HEK293 (cell line): ENCODE results near the gene OR2T11.

Experiments used
- HOXA7 ChIP-seq: sonication (generic); formaldehyde crosslinking; IDR thresholded peaks from 2 replicates; pipeline ENCODE4 v1.8.1; 2022; ENCODE audit warnings: missing genetic modification reagents, borderline replicate concordance
- SETDB1 ChIP-seq: IDR thresholded peaks from one replicate; pipeline ENCODE4 v1.6.1; 2017; ENCODE audit warnings: mild to moderate bottlenecking, low read length, moderate library complexity, mixed read lengths; ENCODE audit not compliant: insufficient read length
- YY1 ChIP-seq: fragments of 450-650 bp; formaldehyde crosslinking; IDR thresholded peaks from 2 replicates; pipeline ENCODE4 v1.5.1; 2018; ENCODE audit warnings: missing biosample characterization, missing genetic modification characterization
- ZEB2 ChIP-seq: fragments of 450-650 bp; formaldehyde crosslinking; IDR thresholded peaks from 2 replicates; pipeline ENCODE4 v1.5.1; 2016; ENCODE audit warnings: missing biosample characterization, missing genetic modification characterization
- ZNF175 ChIP-seq: fragments of 450-650 bp; formaldehyde crosslinking; IDR thresholded peaks from 2 replicates; pipeline ENCODE4 v1.5.1; 2016; ENCODE audit warnings: missing biosample characterization, missing genetic modification characterization
- ZNF660 ChIP-seq: fragments of 450-650 bp; IDR thresholded peaks from 2 replicates; pipeline ENCODE4 v1.5.1; 2018; ENCODE audit warnings: missing biosample characterization, mild to moderate bottlenecking, missing genetic modification characterization
- TF ChIP-seq, protein P1 (sequence below): fragments of 450-650 bp; formaldehyde crosslinking; IDR thresholded peaks from 2 replicates; pipeline ENCODE4 v1.5.1; 2016; ENCODE audit warnings: missing biosample characterization, missing genetic modification characterization
- TF ChIP-seq, protein P2 (sequence below): fragments of 450-650 bp; formaldehyde crosslinking; IDR thresholded peaks from 2 replicates; pipeline ENCODE4 v1.5.1; 2016; ENCODE audit warnings: missing biosample characterization, missing genetic modification characterization

DNA sequence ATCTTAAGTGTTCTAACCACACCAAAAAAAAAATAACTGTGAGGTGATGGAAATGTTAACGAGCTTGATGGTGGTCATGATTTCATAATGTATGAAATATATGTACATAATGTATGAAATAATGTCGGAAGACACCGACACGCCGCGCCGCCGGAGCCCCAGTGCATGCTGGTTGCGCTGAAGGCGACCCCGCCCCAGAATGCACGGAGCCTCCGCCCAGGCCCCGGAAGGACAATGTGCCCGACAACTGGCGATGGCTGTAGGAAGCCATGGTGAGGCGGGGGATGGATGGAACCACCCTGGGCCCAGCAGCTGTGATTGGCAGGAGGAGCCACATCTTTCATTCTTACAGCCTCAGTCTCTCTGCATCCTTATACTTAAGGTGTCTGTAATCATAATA is 44.8 kb downstream of the OR2T11 start:
- TF ChIP-seq ZEB2 (no peak), ZNF175 (tag by site-specific recombination) (no peak), SETDB1 (no peak), HOXA7 (CRISPR knock-in tag) (no peak), YY1 (no peak), ZNF660 (tag by site-specific recombination) (no peak)
- TF ChIP-seq, protein P1, sequence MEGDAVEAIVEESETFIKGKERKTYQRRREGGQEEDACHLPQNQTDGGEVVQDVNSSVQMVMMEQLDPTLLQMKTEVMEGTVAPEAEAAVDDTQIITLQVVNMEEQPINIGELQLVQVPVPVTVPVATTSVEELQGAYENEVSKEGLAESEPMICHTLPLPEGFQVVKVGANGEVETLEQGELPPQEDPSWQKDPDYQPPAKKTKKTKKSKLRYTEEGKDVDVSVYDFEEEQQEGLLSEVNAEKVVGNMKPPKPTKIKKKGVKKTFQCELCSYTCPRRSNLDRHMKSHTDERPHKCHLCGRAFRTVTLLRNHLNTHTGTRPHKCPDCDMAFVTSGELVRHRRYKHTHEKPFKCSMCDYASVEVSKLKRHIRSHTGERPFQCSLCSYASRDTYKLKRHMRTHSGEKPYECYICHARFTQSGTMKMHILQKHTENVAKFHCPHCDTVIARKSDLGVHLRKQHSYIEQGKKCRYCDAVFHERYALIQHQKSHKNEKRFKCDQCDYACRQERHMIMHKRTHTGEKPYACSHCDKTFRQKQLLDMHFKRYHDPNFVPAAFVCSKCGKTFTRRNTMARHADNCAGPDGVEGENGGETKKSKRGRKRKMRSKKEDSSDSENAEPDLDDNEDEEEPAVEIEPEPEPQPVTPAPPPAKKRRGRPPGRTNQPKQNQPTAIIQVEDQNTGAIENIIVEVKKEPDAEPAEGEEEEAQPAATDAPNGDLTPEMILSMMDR (tag by site-specific recombination), result no peak
- TF ChIP-seq, protein P2, sequence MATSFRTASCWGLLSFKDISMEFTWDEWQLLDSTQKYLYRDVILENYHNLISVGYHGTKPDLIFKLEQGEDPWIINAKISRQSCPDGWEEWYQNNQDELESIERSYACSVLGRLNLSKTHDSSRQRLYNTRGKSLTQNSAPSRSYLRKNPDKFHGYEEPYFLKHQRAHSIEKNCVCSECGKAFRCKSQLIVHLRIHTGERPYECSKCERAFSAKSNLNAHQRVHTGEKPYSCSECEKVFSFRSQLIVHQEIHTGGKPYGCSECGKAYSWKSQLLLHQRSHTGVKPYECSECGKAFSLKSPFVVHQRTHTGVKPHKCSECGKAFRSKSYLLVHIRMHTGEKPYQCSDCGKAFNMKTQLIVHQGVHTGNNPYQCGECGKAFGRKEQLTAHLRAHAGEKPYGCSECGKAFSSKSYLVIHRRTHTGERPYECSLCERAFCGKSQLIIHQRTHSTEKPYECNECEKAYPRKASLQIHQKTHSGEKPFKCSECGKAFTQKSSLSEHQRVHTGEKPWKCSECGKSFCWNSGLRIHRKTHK (tag by site-specific recombination), result no peak
